OCI-LY1 (cell line): Measurements from ENCODE around the gene CDH8.

Experiments
- H2AFZ ChIP-seq: fragments of 200-600 bp; sonication (generic), shearing (Covaris generic); 2 replicates; pipeline ENCODE4 v1.6.0; 2014; ENCODE audit warnings: antibody characterized with exemption, mild to moderate bottlenecking, low read length
- H3F3A ChIP-seq: fragments of 200-600 bp; sonication (generic), shearing (Covaris generic); 2 replicates; pipeline ENCODE4 v1.6.0; 2014; ENCODE audit warnings: mild to moderate bottlenecking, antibody characterized with exemption, low read length, moderate library complexity; ENCODE audit not compliant: insufficient read depth
- H3K27ac ChIP-seq: fragments of 200-600 bp; sonication (generic); 2 replicates; pipeline ENCODE4 v1.5.1; 2014; ENCODE audit warnings: low read length, mixed run types, mild to moderate bottlenecking, low read depth; ENCODE audit not compliant: poor library complexity, severe bottlenecking
- H3K27me3 ChIP-seq: fragments of 200-600 bp; sonication (generic); 2 replicates; pipeline ENCODE4 v1.6.0; 2014; ENCODE audit warnings: antibody characterized with exemption, mild to moderate bottlenecking, low read length, moderate library complexity; ENCODE audit not compliant: insufficient read depth
- H3K36me3 ChIP-seq: fragments of 200-600 bp; sonication (generic); 2 replicates; pipeline ENCODE4 v1.6.1; 2014; ENCODE audit warnings: mild to moderate bottlenecking, antibody characterized with exemption, low read length, moderate library complexity, mixed read lengths; ENCODE audit not compliant: insufficient read depth
- H3K4me1 ChIP-seq: fragments of 200-600 bp; sonication (generic); 2 replicates; pipeline ENCODE4 v1.5.1; 2014; ENCODE audit warnings: mild to moderate bottlenecking, low read length, moderate library complexity; ENCODE audit not compliant: insufficient read depth, severe bottlenecking
- H3K4me2 ChIP-seq: fragments of 200-600 bp; sonication (generic), shearing (Covaris generic); 2 replicates; pipeline ENCODE4 v1.6.1; 2014; ENCODE audit warnings: low read length
- H3K4me3 ChIP-seq: fragments of 200-600 bp; sonication (generic); 2 replicates; pipeline ENCODE4 v1.5.1; 2014; ENCODE audit warnings: low read length, low read depth, mild to moderate bottlenecking, mixed read lengths; ENCODE audit not compliant: poor library complexity, severe bottlenecking
- H3K79me2 ChIP-seq: fragments of 200-600 bp; shearing (Covaris generic); 2 replicates; pipeline ENCODE4 v1.6.1; 2016; ENCODE audit warnings: mixed run types, low read length, mixed read lengths; ENCODE audit not compliant: insufficient read depth
- H3K9ac ChIP-seq: fragments of 200-600 bp; sonication (generic), shearing (Covaris generic); 2 replicates; pipeline ENCODE4 v1.6.1; 2014; ENCODE audit warnings: mild to moderate bottlenecking, low read length, mixed read lengths
- H3K9me2 ChIP-seq: fragments of 200-600 bp; sonication (generic), shearing (Covaris generic); 2 replicates; pipeline ENCODE4 v1.6.1; 2014; ENCODE audit warnings: low read depth, mild to moderate bottlenecking, low read length, mixed read lengths
- H3K9me3 ChIP-seq: fragments of 200-600 bp; shearing (Covaris generic); 2 replicates; pipeline ENCODE4 v1.6.1; 2014; ENCODE audit warnings: low read length, mixed read lengths
- H4K20me1 ChIP-seq: fragments of 200-600 bp; sonication (generic), shearing (Covaris generic); 2 replicates; pipeline ENCODE4 v1.6.0; 2016; ENCODE audit warnings: mild to moderate bottlenecking, low read length; ENCODE audit not compliant: insufficient read depth
- CTCF ChIP-seq: fragments of 200-600 bp; sonication (generic), shearing (Covaris generic); IDR thresholded peaks from 2 replicates; pipeline ENCODE4 v1.5.1; 2017; ENCODE audit warnings: mild to moderate bottlenecking, antibody characterized with exemption, low read length, moderate library complexity, mixed read lengths
- EZH2 ChIP-seq: fragments of 200-600 bp; sonication (generic), shearing (Covaris generic); IDR thresholded peaks from 2 replicates; pipeline ENCODE4 v1.8.0; 2017; ENCODE audit warnings: borderline replicate concordance, mixed run types, mild to moderate bottlenecking, antibody characterized with exemption, low read length, moderate library complexity, mixed read lengths

CDH8 gene

GRCh38 chr16:61987474-61988012, 48.7 kb downstream of the CDH8 start:
- H3K4me1 ChIP-seq: no peaks in the 10 kb centered on the region
- no peak overlapping the region for H3K9ac ChIP-seq
- H4K20me1 ChIP-seq: no peaks in the 10 kb centered on the region
- no peaks in the 10 kb centered on the region for H3K79me2 ChIP-seq
- no peaks in the 10 kb centered on the region for H3K36me3 ChIP-seq
- no peak overlapping the region for H2AFZ ChIP-seq
- H3K27ac ChIP-seq: no peak overlapping the region
- no peaks in the 10 kb centered on the region for H3F3A ChIP-seq
- TF ChIP-seq CTCF (no peak), EZH2 (no peak)
- no peaks in the 10 kb centered on the region for H3K9me2 ChIP-seq
- no peak overlapping the region for H3K4me2 ChIP-seq
- no peaks in the 10 kb centered on the region for H3K27me3 ChIP-seq
- H3K4me3 ChIP-seq: no peak overlapping the region
- no peaks in the 10 kb centered on the region for H3K9me3 ChIP-seq

- Histone ChIP-seq H3K36me3 (no peaks in the 10 kb centered on the region), H3K9ac (no peak overlapping the region), H4K20me1 (no peaks in the 10 kb centered on the region), H2AFZ (no peak overlapping the region), H3K4me2 (no peak overlapping the region), H3K27ac (no peak overlapping the region), H3K9me2 (no peaks in the 10 kb centered on the region), H3F3A (no peaks in the 10 kb centered on the region), H3K79me2 (no peaks in the 10 kb centered on the region), H3K4me3 (no peak overlapping the region), H3K27me3 (no peaks in the 10 kb centered on the region), H3K4me1 (no peaks in the 10 kb centered on the region), H3K9me3 (no peaks in the 10 kb centered on the region)
- TF ChIP-seq EZH2: no peak
- no peak for TF ChIP-seq CTCF
These were observed 67.2 kb downstream of the CDH8 start for GRCh38 chr16:61969077-61969382.

GRCh38 chr16:61968242-61969076, 67.8 kb downstream of the CDH8 start:
- Histone ChIP-seq H3F3A (no peaks in the 10 kb centered on the region), H4K20me1 (no peaks in the 10 kb centered on the region), H3K36me3 (no peaks in the 10 kb centered on the region), H2AFZ (no peak overlapping the region), H3K27me3 (no peaks in the 10 kb centered on the region), H3K9ac (no peak overlapping the region), H3K4me3 (no peak overlapping the region), H3K27ac (no peak overlapping the region), H3K79me2 (no peaks in the 10 kb centered on the region), H3K4me1 (no peaks in the 10 kb centered on the region), H3K4me2 (no peak overlapping the region), H3K9me3 (no peaks in the 10 kb centered on the region), H3K9me2 (no peaks in the 10 kb centered on the region)
- no peak for TF ChIP-seq CTCF
- no peak for TF ChIP-seq EZH2
